ENCODE data around the gene HSPA14.
"Not testable (repeated sequence)": the region's sequence is repeated elsewhere in the genome, so short reads cannot be mapped to it uniquely, and the experiment has no call there.

The HSPA14 gene

GRCh38 chr10:14879124-14879927, 41.2 kb downstream of the HSPA14 start:
- TF ChIP-seq SPI1 (IDR thresholded peaks at IDR 0.05; ENCODE audit: low read depth, low read length) (no peak), PAX5 (IDR thresholded peaks at IDR 0.05; ENCODE audit: insufficient read depth, low read length, severe bottlenecking) (no peak), TAF1 (IDR thresholded peaks at IDR 0.05; ENCODE audit: low read depth, low read length) (no peak), POLR2A (IDR thresholded peaks at IDR 0.05; ENCODE audit: low read depth, low read length) (no peak), POLR2AphosphoS5 (IDR thresholded peaks at IDR 0.05; ENCODE audit: low read depth, low read length) (no peak), POU2F2 (IDR thresholded peaks at IDR 0.05; ENCODE audit: low read depth, low read length) (no peak)
- FAIRE-seq (no peak), DNase-seq (ENCODE audit: insufficient read length, low spot score) (peak; percentile 27)

GRCh38 chr10:14879928-14880193, 41.8 kb downstream of the HSPA14 start:
- TF ChIP-seq POLR2A (IDR thresholded peaks at IDR 0.05; ENCODE audit: low read depth, low read length), result no peak
- no peak for TF ChIP-seq PAX5 (IDR thresholded peaks at IDR 0.05; ENCODE audit: insufficient read depth, low read length, severe bottlenecking)
- TF ChIP-seq POLR2AphosphoS5 (IDR thresholded peaks at IDR 0.05; ENCODE audit: low read depth, low read length), result no peak
- no peak for TF ChIP-seq TAF1 (IDR thresholded peaks at IDR 0.05; ENCODE audit: low read depth, low read length)
- no peak for TF ChIP-seq SPI1 (IDR thresholded peaks at IDR 0.05; ENCODE audit: low read depth, low read length)
- no peak for TF ChIP-seq POU2F2 (IDR thresholded peaks at IDR 0.05; ENCODE audit: low read depth, low read length)
- no peak for DNase-seq (ENCODE audit: insufficient read length, low spot score)
- peak; percentile 28 for FAIRE-seq

GRCh38 chr10:14880229-14880628, 42.1 kb downstream of the HSPA14 start:
- no peak for FAIRE-seq
- TF ChIP-seq PAX5 (IDR thresholded peaks at IDR 0.05; ENCODE audit: insufficient read depth, low read length, severe bottlenecking) (no peak), SPI1 (IDR thresholded peaks at IDR 0.05; ENCODE audit: low read depth, low read length) (no peak), POLR2AphosphoS5 (IDR thresholded peaks at IDR 0.05; ENCODE audit: low read depth, low read length) (no peak), POLR2A (IDR thresholded peaks at IDR 0.05; ENCODE audit: low read depth, low read length) (no peak), TAF1 (IDR thresholded peaks at IDR 0.05; ENCODE audit: low read depth, low read length) (no peak), POU2F2 (IDR thresholded peaks at IDR 0.05; ENCODE audit: low read depth, low read length) (no peak)
- no peak for DNase-seq (ENCODE audit: insufficient read length, low spot score)

- FAIRE-seq (no peak), DNase-seq (ENCODE audit: insufficient read length, low spot score) (no peak)
- no peak for TF ChIP-seq POU2F2 (IDR thresholded peaks at IDR 0.05; ENCODE audit: low read depth, low read length)
- TF ChIP-seq SPI1 (IDR thresholded peaks at IDR 0.05; ENCODE audit: low read depth, low read length), result peak; percentile 46; the same call in 1 of the 2 replicates
Measured at GRCh38 chr10:14884082-14884481, 46.0 kb downstream of the HSPA14 start.

GRCh38 chr10:14889318-14889717, 51.2 kb downstream of the HSPA14 start:
- TF ChIP-seq SPI1 (IDR thresholded peaks at IDR 0.05; ENCODE audit: low read depth, low read length) (peak; percentile 21; the same call in 1 of the 2 replicates), POU2F2 (IDR thresholded peaks at IDR 0.05; ENCODE audit: low read depth, low read length) (no peak)
- DNase-seq (ENCODE audit: insufficient read length, low spot score) (no peak), FAIRE-seq (no peak)

- no peak for TF ChIP-seq POU2F2 (IDR thresholded peaks at IDR 0.05; ENCODE audit: low read depth, low read length)
- no peak for TF ChIP-seq PAX5 (IDR thresholded peaks at IDR 0.05; ENCODE audit: insufficient read depth, low read length, severe bottlenecking)
- TF ChIP-seq SPI1 (IDR thresholded peaks at IDR 0.05; ENCODE audit: low read depth, low read length), result no peak
- no peak for TF ChIP-seq POLR2AphosphoS5 (IDR thresholded peaks at IDR 0.05; ENCODE audit: low read depth, low read length)
- TF ChIP-seq TAF1 (IDR thresholded peaks at IDR 0.05; ENCODE audit: low read depth, low read length), result no peak
- TF ChIP-seq POLR2A (IDR thresholded peaks at IDR 0.05; ENCODE audit: low read depth, low read length), result no peak
- no peak for FAIRE-seq
Measured at GRCh38 chr10:14891151-14891550, 53.0 kb downstream of the HSPA14 start.

GRCh38 chr10:14904316-14904732, 66.2 kb downstream of the HSPA14 start:
- no peak for TF ChIP-seq POLR2AphosphoS5 (IDR thresholded peaks at IDR 0.05; ENCODE audit: low read depth, low read length)
- no peak for TF ChIP-seq POU2F2 (IDR thresholded peaks at IDR 0.05; ENCODE audit: low read depth, low read length)
- TF ChIP-seq PAX5 (IDR thresholded peaks at IDR 0.05; ENCODE audit: insufficient read depth, low read length, severe bottlenecking), result no peak
- TF ChIP-seq POLR2A (IDR thresholded peaks at IDR 0.05; ENCODE audit: low read depth, low read length), result no peak
- no peak for TF ChIP-seq TAF1 (IDR thresholded peaks at IDR 0.05; ENCODE audit: low read depth, low read length)
- no peak for TF ChIP-seq SPI1 (IDR thresholded peaks at IDR 0.05; ENCODE audit: low read depth, low read length)
- FAIRE-seq, result no peak
- no peak for DNase-seq (ENCODE audit: insufficient read length, low spot score)

More at GRCh38 chr10:14891151-14891550, 53.0 kb downstream of the HSPA14 start:
- DNase-seq (ENCODE audit: insufficient read length, low spot score), result no peak

GRCh38 chr10:14904864-14905263, 66.8 kb downstream of the HSPA14 start:
- FAIRE-seq, result no peak
- DNase-seq (ENCODE audit: insufficient read length, low spot score), result no peak
- TF ChIP-seq POLR2AphosphoS5 (IDR thresholded peaks at IDR 0.05; ENCODE audit: low read depth, low read length) (no peak), POU2F2 (IDR thresholded peaks at IDR 0.05; ENCODE audit: low read depth, low read length) (no peak), TAF1 (IDR thresholded peaks at IDR 0.05; ENCODE audit: low read depth, low read length) (no peak), POLR2A (IDR thresholded peaks at IDR 0.05; ENCODE audit: low read depth, low read length) (no peak), SPI1 (IDR thresholded peaks at IDR 0.05; ENCODE audit: low read depth, low read length) (no peak), PAX5 (IDR thresholded peaks at IDR 0.05; ENCODE audit: insufficient read depth, low read length, severe bottlenecking) (no peak)

- FAIRE-seq (no peak), DNase-seq (ENCODE audit: insufficient read length, low spot score) (no peak)
- no peak for TF ChIP-seq PAX5 (IDR thresholded peaks at IDR 0.05; ENCODE audit: insufficient read depth, low read length, severe bottlenecking)
- no peak for TF ChIP-seq POLR2A (IDR thresholded peaks at IDR 0.05; ENCODE audit: low read depth, low read length)
- TF ChIP-seq POU2F2 (IDR thresholded peaks at IDR 0.05; ENCODE audit: low read depth, low read length), result no peak
- no peak for TF ChIP-seq TAF1 (IDR thresholded peaks at IDR 0.05; ENCODE audit: low read depth, low read length)
- TF ChIP-seq SPI1 (IDR thresholded peaks at IDR 0.05; ENCODE audit: low read depth, low read length), result no peak
- TF ChIP-seq POLR2AphosphoS5 (IDR thresholded peaks at IDR 0.05; ENCODE audit: low read depth, low read length), result no peak; the same call in 1 of the 2 replicates
Measured at GRCh38 chr10:14905890-14906289, 67.8 kb downstream of the HSPA14 start.

- FAIRE-seq (no peak), DNase-seq (ENCODE audit: insufficient read length, low spot score) (no peak)
- TF ChIP-seq PAX5 (IDR thresholded peaks at IDR 0.05; ENCODE audit: insufficient read depth, low read length, severe bottlenecking), result no peak
- TF ChIP-seq POLR2AphosphoS5 (IDR thresholded peaks at IDR 0.05; ENCODE audit: low read depth, low read length), result 0 out of 2 replicates have a peak, but pooled peaks have one; percentile 53
Measured at GRCh38 chr10:14906765-14907164, 68.7 kb downstream of the HSPA14 start.

- FAIRE-seq, result not testable (repeated sequence)
Measured at GRCh38 chr10:14907591-14907990, 69.5 kb downstream of the HSPA14 start.

More at GRCh38 chr10:14907591-14907990, 69.5 kb downstream of the HSPA14 start:
- not testable (repeated sequence) for DNase-seq (ENCODE audit: insufficient read length, low spot score)

Measured in GM12891 (cell line).